A549 treated with AZD2906 at 1 μM for 4 hours (cell line): ENCODE results near the gene DSC1. TPM values are rescaled to one million over a fixed set of nuclear protein-coding genes. Genes with fewer than 3 reads are reported as not detected.

ENCODE experiments used
- total RNA-seq: library from RNA; stranded (reverse); fragments of 200-300 nt; extraction: Qiagen RNA extraction; gene quantifications from 5 replicates; pipeline ENCODE4 v1.2.3, GENCODE V29; 2022

The DSC1 gene
- not detected in 5 replicates for total RNA-seq

GRCh38 chr18:31162825-31163435 lies at the start of gene DSC1:
TSS of gene DSC1 (minus strand) at chr18:31162856. CDS start at chr18:31162594, 262 bp downstream.

GRCh38 chr18:31102025-31102684 lies 60.5 kb downstream of the DSC1 start, which contains the start of gene DSC2:
TSS of gene DSC2 (minus strand) at chr18:31102421. CDS start at chr18:31101971, 450 bp downstream.

Other genes starting within 250 kb of the DSC1 start
- gene DSC3, start 120.1 kb downstream of the DSC1 start, total RNA-seq = 1.00 to 1.9 TPM (median 1.2 TPM) in 5 replicates
- gene DSC2, start 60.4 kb downstream of the DSC1 start, total RNA-seq = 0.71 to 1.00 TPM (median 0.85 TPM) in 5 replicates
- not detected in 5 replicates for gene DSG1, start 155.3 kb upstream of the DSC1 start, total RNA-seq
- not detected in 5 replicates for gene DSG4, start 213.9 kb upstream of the DSC1 start, total RNA-seq